ENCODE results near the gene ETNK2. TPM values are rescaled to one million over a fixed set of nuclear protein-coding genes. Genes with fewer than 3 reads are reported as not detected.

ETNK2 gene
- total and polyA plus RNA-seq, 2 of the 13 experiments (the other 11 are each of a cell fraction or from before 2014, with no cell fraction given), result 15.5 to 42.8 TPM

- TF ChIP-seq ZNF543 (CRISPR knock-in tag; IDR thresholded peaks at IDR 0.05) (no peak), ELF3 (CRISPR knock-in tag; IDR thresholded peaks at IDR 0.05) (no peak), JUND (CRISPR knock-in tag; IDR thresholded peaks at IDR 0.05) (no peak), LBX2 (CRISPR knock-in tag; IDR thresholded peaks at IDR 0.05; ENCODE audit: borderline replicate concordance) (no peak), MED13 (CRISPR knock-in tag; IDR thresholded peaks at IDR 0.05) (no peak), KLF9 (CRISPR knock-in tag; IDR thresholded peaks at IDR 0.05; ENCODE audit: low read depth) (no peak), PHB2 (IDR thresholded peaks at IDR 0.05; ENCODE audit: partially characterized antibody) (no peak), YEATS2 (CRISPR knock-in tag; IDR thresholded peaks at IDR 0.05; ENCODE audit: borderline replicate concordance) (peak; percentile 45; the same call in 1 of the 2 replicates), NFIC (IDR thresholded peaks at IDR 0.05; ENCODE audit: low read length) (no peak), HINFP (CRISPR knock-in tag; IDR thresholded peaks at IDR 0.05; ENCODE audit: low read depth) (no peak), ARNT2 (CRISPR knock-in tag; IDR thresholded peaks at IDR 0.05; ENCODE audit: low read depth) (no peak), ZNF318 (CRISPR knock-in tag; IDR thresholded peaks at IDR 0.05) (no peak), REST (IDR thresholded peaks at IDR 0.05; ENCODE audit: borderline replicate concordance in 1 of 2, low read depth in 1 of 2, low read length in 2 of 2) (no peak), ZMYM3 (CRISPR knock-in tag; IDR thresholded peaks at IDR 0.05) (no peak), MXD3 (CRISPR knock-in tag; IDR thresholded peaks at IDR 0.05) (no peak)
Observed at GRCh38 chr1:204127597-204128242, 24.1 kb downstream of the ETNK2 start (continued).
